K562 (cell line): ENCODE measurements around the gene UBE2V1. TPM values are rescaled to one million over a fixed set of nuclear protein-coding genes. Genes with fewer than 3 reads are reported as not detected.
A peak's percentile ranks its signal among the peaks of the same experiment; 100 is the strongest.

Experiments
- ATAC-seq: fragments of 200-7000 bp; cut with Tn5 transposase; 3 replicates; pipeline ENCODE4 v1.9.1; 2020; ENCODE audit warnings: moderate library complexity
- BruUV-seq: library from RNA; stranded (reverse); fragments of 400-500 nt; replicated peaks from 2 replicates; lab custom pipeline; 2021; lab: Mats Ljungman, UMichigan
- CTCF ChIA-PET: fragments of 300-600 bp; formaldehyde crosslinking; extraction: SDS; loops from one replicate; lab custom pipeline; 2021; ENCODE audit warnings: low intra/inter-chr PET ratio; lab: Yijun Ruan, JAX
- POLR2A ChIA-PET: fragments of 300-600, 350-650 bp; sonication (Branson Sonifier 250); formaldehyde crosslinking; extraction: SDS; loops from one replicate; lab custom pipeline; 2021; ENCODE audit warnings: antibody characterized with exemption, inconsistent platforms; lab: Yijun Ruan, JAX
- DNase-seq, 4 experiments: peaks; one replicate each; pipeline versions ENCODE4 v3.0.0 to v3.0.0-alpha.2; 2011 to 2018; ENCODE audit warnings: low spot score in 3 of 4, mixed read lengths in 3 of 4; ENCODE audit errors: extremely low read depth in 1 of 4
- FAIRE-seq: peaks from 2 replicates; lab custom pipeline; 2011; peaks lifted over from hg19 to GRCh38; lab: Jason Lieb, UNC
- H2AFZ ChIP-seq: 2 replicates; pipeline ENCODE4 v1.6.0; 2011; ENCODE audit warnings: low read depth, low read length, control low read depth, inconsistent platforms
- H3K27ac ChIP-seq: fragments of 200-600 bp; 3 replicates; pipeline ENCODE4 v1.8.0; 2011; ENCODE audit warnings: low read depth, mild to moderate bottlenecking, control low read depth, inconsistent platforms, low read length, moderate library complexity, mixed read lengths; ENCODE audit errors: extremely low read depth
- H3K27me3 ChIP-seq, 2 experiments: fragments of 300-600 bp in 1 of 2; 2 replicates in 1 of 2; 3 replicates in 1 of 2; pipeline versions ENCODE4 v1.6.0 to v1.8.0; 2011; ENCODE audit warnings: inconsistent platforms in 2 of 2, low read length in 2 of 2, mild to moderate bottlenecking in 1 of 2, mixed read lengths in 1 of 2, moderate library complexity in 1 of 2; ENCODE audit not compliant: control insufficient read depth in 2 of 2, insufficient read depth in 2 of 2
- H3K36me3 ChIP-seq: fragments of 300-600 bp; 3 replicates; pipeline ENCODE4 v1.8.0; 2011; ENCODE audit warnings: mild to moderate bottlenecking, low read length, inconsistent platforms; ENCODE audit not compliant: control insufficient read depth, insufficient read depth
- H3K4me1 ChIP-seq, 2 experiments: fragments of 200-600 bp in 1 of 2; replicated peaks in 1 of 2; 2 replicates in 1 of 2; 3 replicates in 1 of 2; pipeline versions ENCODE4 v1.5.1 to v1.8.0; 2011; ENCODE audit warnings: inconsistent platforms in 2 of 2, low read length in 2 of 2, mild to moderate bottlenecking in 1 of 2, mixed read lengths in 1 of 2, moderate library complexity in 1 of 2; ENCODE audit not compliant: control insufficient read depth in 2 of 2, insufficient read depth in 2 of 2
- H3K4me2 ChIP-seq: 2 replicates; pipeline ENCODE4 v1.6.1; 2011; ENCODE audit warnings: low read length, control low read depth, inconsistent platforms, mixed read lengths; ENCODE audit not compliant: insufficient read depth
- H3K4me3 ChIP-seq: fragments of 200-600 bp; sonication (generic), shearing (Covaris generic); 2 replicates; pipeline ENCODE4 v1.5.1; 2016; ENCODE audit warnings: control low read depth, inconsistent platforms
- H3K79me2 ChIP-seq: fragments of 200-600 bp; 3 replicates; pipeline ENCODE4 v1.8.0; 2011; ENCODE audit warnings: low read length, inconsistent platforms; ENCODE audit not compliant: control insufficient read depth, insufficient read depth
- H3K9ac ChIP-seq, 2 experiments: 2 replicates each; pipeline versions ENCODE4 v1.6.0 to v1.6.1; 2011; ENCODE audit warnings: low read depth in 2 of 2, low read length in 2 of 2, control low read depth in 1 of 2, inconsistent platforms in 1 of 2, mild to moderate bottlenecking in 1 of 2, mixed read lengths in 1 of 2; ENCODE audit not compliant: insufficient read depth in 1 of 2
- H3K9me1 ChIP-seq: one replicate; pipeline ENCODE4 v1.6.0; 2011; ENCODE audit warnings: inconsistent platforms, mild to moderate bottlenecking, low read length, moderate library complexity; ENCODE audit not compliant: control insufficient read depth, insufficient read depth
- H3K9me3 ChIP-seq: replicated peaks from 2 replicates; pipeline ENCODE4 v1.5.1; 2011; ENCODE audit warnings: low read depth, low read length, inconsistent platforms; ENCODE audit not compliant: control insufficient read depth, insufficient read depth
- H4K20me1 ChIP-seq: replicated peaks from 2 replicates; pipeline ENCODE4 v1.6.1; 2011; ENCODE audit warnings: low read length, inconsistent platforms, mixed read lengths; ENCODE audit not compliant: control insufficient read depth, insufficient read depth
- ADNP ChIP-seq: fragments of 200-800 bp; sonication (Bioruptor generic); IDR thresholded peaks from 2 replicates; pipeline ENCODE4 v1.6.1; 2016; ENCODE audit warnings: missing genetic modification characterization, missing compliant biosample characterization
- EGR1 ChIP-seq: fragments of 450-650 bp; conservative IDR thresholded peaks from 2 replicates; pipeline ENCODE4 v1.6.1; 2017; ENCODE audit warnings: mild to moderate bottlenecking
- KLF6 ChIP-seq: fragments of 250-450 bp; sonication (Bioruptor Pico); IDR thresholded peaks from 2 replicates; pipeline ENCODE4 v1.4.0; 2020; ENCODE audit warnings: mild to moderate bottlenecking, moderate library complexity, borderline replicate concordance
- LARP7 ChIP-seq: fragments of 450-650 bp; IDR thresholded peaks from 2 replicates; pipeline ENCODE4 v1.6.1; 2016
- PHB2 ChIP-seq: fragments of 450-650 bp; IDR thresholded peaks from 2 replicates; pipeline ENCODE4 v1.6.1; 2017; ENCODE audit warnings: low read depth
- RBFOX2 ChIP-seq: fragments of 200-400 bp; formaldehyde crosslinking; IDR thresholded peaks from 2 replicates; pipeline ENCODE4 v1.6.1; 2017; ENCODE audit warnings: low read depth, mild to moderate bottlenecking, low read length, moderate library complexity
- TGIF2 ChIP-seq: sonication (generic); formaldehyde crosslinking; IDR thresholded peaks from 2 replicates; pipeline ENCODE4 v1.8.1; 2022; ENCODE audit warnings: mild to moderate bottlenecking, missing genetic modification reagents, moderate library complexity
- ZBTB26 ChIP-seq: fragments of 450-650 bp; formaldehyde crosslinking; IDR thresholded peaks from 2 replicates; pipeline ENCODE4 v1.4.0; 2022; ENCODE audit warnings: missing genetic modification characterization
- ZHX1 ChIP-seq: fragments of 150-350 bp; conservative IDR thresholded peaks from 2 replicates; pipeline ENCODE4 v1.6.1; 2014; ENCODE audit warnings: low read length
- WGBS: fragments of 100-300 bp; shearing (Covaris generic); methylation state at CpG from one replicate; pipeline ENCODE4 v1.1.6; 2016; ENCODE audit warnings: low coverage, mixed read lengths; ENCODE audit not compliant: insufficient coverage; ENCODE audit errors: missing lambda C conversion rate; 5-methylcytosine and 5-hydroxymethylcytosine counted together
- in situ Hi-C: fragments of 300-500 bp; cut with MboI; formaldehyde crosslinking; loops from 4 replicates; pipeline ENCODE4 v1.15.0; 2018; ENCODE audit warnings: inconsistent platforms, mixed read lengths
- intact Hi-C: fragments of 100-400 bp; cut with micrococcal nuclease; formaldehyde crosslinking; loops from 2 replicates; pipeline ENCODE4 v1.14.2; 2022
- polyA plus RNA-seq, 8 experiments: library from polyadenylated mRNA; depleted of rRNA in 4 of 8; stranded (reverse) in 5 of 8; unstranded in 3 of 8; fragments of >200 nt; fragmentation: Nextera tagmentation in 2 of 8; fragmentation: Illumina TruSeq in 1 of 8; extraction: Ambion mirVana in 2 of 8; extraction: Trizol in 1 of 8; gene quantifications; 2 replicates each; pipeline versions ENCODE4 v1.2.1 to v1.2.3, GENCODE V29; 2011 to 2014; ENCODE audit warnings: inconsistent platforms in 1 of 8, missing spikeins in 1 of 8
- total RNA-seq, 7 experiments: library from RNA; depleted of rRNA in 6 of 7; stranded (reverse); fragments of >200 nt in 6 of 7; fragmentation: Illumina TruSeq in 2 of 7; extraction: Trizol in 2 of 7; gene quantifications; 2 replicates each; pipeline versions ENCODE4 v1.2.1 to v1.2.3, GENCODE V29; 2011 to 2021; ENCODE audit warnings: low replicate concordance in 1 of 7

Gene UBE2V1
- total and polyA plus RNA-seq, 9 of the 15 experiments (the other 6 are each of a cell fraction or from before 2014, with no cell fraction given) = 93.0 to 357 (median 119) TPM

- TF ChIP-seq ZBTB26 (no peak), ZHX1 (no peak)
These were observed 38.2 kb upstream of the UBE2V1 start (continued) for GRCh38 chr20:50151034-50151743.

DNA sequence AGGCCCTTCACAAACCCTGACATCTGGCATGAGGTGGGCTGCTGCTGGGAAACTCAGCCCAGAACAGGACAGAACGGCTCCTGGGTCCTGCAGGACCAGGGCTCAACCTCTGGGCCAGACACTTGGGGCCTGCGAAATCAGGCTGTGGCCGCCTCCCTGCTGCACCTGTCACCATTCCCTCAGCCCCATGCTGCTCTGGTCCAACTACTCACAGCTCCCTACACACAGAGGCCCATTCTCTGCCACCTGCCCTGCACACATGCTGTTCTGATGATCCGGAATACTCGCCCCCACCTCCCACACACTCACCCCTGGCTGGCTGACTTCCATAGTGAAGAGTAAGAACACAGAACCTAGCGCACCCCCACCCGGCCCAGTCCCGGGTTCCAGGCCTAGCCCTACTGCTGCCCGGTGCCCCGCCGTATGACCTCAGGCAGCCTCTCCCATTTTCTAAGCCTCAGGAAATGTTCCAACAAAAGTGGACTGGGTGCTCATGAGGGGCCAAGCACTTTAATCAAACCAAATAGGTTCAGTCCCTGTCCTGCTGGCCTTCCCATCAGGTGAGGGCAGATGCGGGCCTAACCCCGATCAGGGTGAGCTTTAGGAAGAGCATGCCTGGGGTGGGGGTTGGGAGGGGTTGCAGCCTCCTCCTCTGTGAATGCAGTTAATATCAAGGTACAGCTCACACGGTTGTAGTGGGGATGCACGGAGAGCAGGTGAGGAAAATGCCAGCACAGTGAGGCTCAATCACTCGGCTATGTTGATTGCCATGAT, 36.7 kb upstream of the UBE2V1 start:
- H3K4me3 ChIP-seq = no peak overlapping the region
- ChIA-PET POLR2A (interaction anchor here (0.5 to 3.4 kb wide), 6 partner anchors 11 to 114 kb away, joined by 3 to 16 read pairs (median 4); no protein-coding TSS in a partner anchor), CTCF (no interaction called here)
- ATAC-seq (no peak), FAIRE-seq (peak; percentile 26), DNase-seq (no peak)
- H3K9me1 ChIP-seq = no peaks in the 10 kb centered on the region
- no peak for TF ChIP-seq LARP7
- TF ChIP-seq EGR1 = 0 out of 2 replicates have a peak, but pooled peaks have one; percentile 7
- TF ChIP-seq ADNP (tag) = no peak
- 0 out of 2 replicates have a peak, but pooled peaks have one; percentile 35 for TF ChIP-seq TGIF2
- TF ChIP-seq KLF6 (CRISPR knock-in tag) = no peak
- TF ChIP-seq RBFOX2 = peak; percentile 58
- no peak for TF ChIP-seq PHB2
- H3K79me2 ChIP-seq = peaks cover 75% of the 10 kb centered on the region
- peaks cover 58% of the 10 kb centered on the region; the same call in 2 of the 3 replicates for H3K36me3 ChIP-seq
- 91% methylated on average over 13 of the region's 16 CpGs for WGBS
- H3K9me3 ChIP-seq = no peaks in the 10 kb centered on the region
- BruUV-seq = TSS peak; percentile 15
- H3K27me3 ChIP-seq = no peaks in the 10 kb centered on the region
- no peak overlapping the region for H2AFZ ChIP-seq
- H3K27ac ChIP-seq = no peak overlapping the region; the same call in 2 of the 3 replicates
- H3K4me1 ChIP-seq = peaks cover 43 to 73% of the 10 kb centered on the region in 2 experiments
- H3K4me2 ChIP-seq = no peak overlapping the region
- intact Hi-C loops (loop anchor here (5.0 kb wide), 1 partner anchor 62 kb away; no protein-coding TSS in a partner anchor), in situ Hi-C loops (no loop called here)
- H4K20me1 ChIP-seq = peaks cover 15% of the 10 kb centered on the region; the same call in 1 of the 2 replicates
- peak overlapping the region in 1 of 2 experiments; percentile 72; a peak in 2 of 4 replicates for H3K9ac ChIP-seq
